K562 (cell line): ENCODE data around the gene PHF14. TPM values are rescaled to one million over a fixed set of nuclear protein-coding genes. Genes with fewer than 3 reads are reported as not detected.
A peak's percentile ranks its signal among the peaks of the same experiment; 100 is the strongest.

ENCODE experiments used
- CLOCK ChIP-seq: fragments of 250-450 bp; sonication (Bioruptor Pico); IDR thresholded peaks from 2 replicates; pipeline ENCODE4 v1.4.0; 2020; ENCODE audit warnings: mild to moderate bottlenecking, moderate library complexity, borderline replicate concordance
- ETV5 ChIP-seq: sonication (generic); formaldehyde crosslinking; IDR thresholded peaks from 2 replicates; pipeline ENCODE4 v1.4.0; 2020; ENCODE audit warnings: low read depth, mild to moderate bottlenecking, missing genetic modification reagents
- HDAC8 ChIP-seq: fragments of 450-650 bp; IDR thresholded peaks from 2 replicates; pipeline ENCODE4 v1.6.1; 2016; ENCODE audit warnings: mild to moderate bottlenecking, missing genetic modification characterization, moderate library complexity, missing compliant biosample characterization
- HNRNPUL1 ChIP-seq: fragments of 200-400 bp; formaldehyde crosslinking; IDR thresholded peaks from 2 replicates; pipeline ENCODE4 v1.6.1; 2017; ENCODE audit warnings: low read length
- IFI16 ChIP-seq: fragments of 250-450 bp; sonication (Bioruptor Pico); IDR thresholded peaks from 2 replicates; pipeline ENCODE4 v2.1.2; 2022; ENCODE audit warnings: mild to moderate bottlenecking, inconsistent platforms
- POLR2AphosphoS5 ChIP-seq: IDR thresholded peaks from 2 replicates; pipeline ENCODE4 v1.6.1; 2011; ENCODE audit warnings: mild to moderate bottlenecking, low read depth, low read length, moderate library complexity; ENCODE audit not compliant: control insufficient read depth, insufficient read depth
- RB1 ChIP-seq: fragments of 450-650 bp; IDR thresholded peaks from 2 replicates; pipeline ENCODE4 v1.6.1; 2017; ENCODE audit warnings: low read depth, mild to moderate bottlenecking
- RFX1 ChIP-seq: fragments of 450-650 bp; IDR thresholded peaks from 2 replicates; pipeline ENCODE4 v1.6.1; 2016; ENCODE audit warnings: mild to moderate bottlenecking, moderate library complexity
- RREB1 ChIP-seq: fragments of 250-450 bp; sonication (Bioruptor Pico); IDR thresholded peaks from 2 replicates; pipeline ENCODE4 v1.4.0; 2020
- TCF7 ChIP-seq: sonication (generic); IDR thresholded peaks from 2 replicates; pipeline ENCODE4 v1.6.1; 2016; ENCODE audit warnings: antibody characterized with exemption, borderline replicate concordance
- ZNF3 ChIP-seq: fragments of 250-450 bp; sonication (Bioruptor Pico); IDR thresholded peaks from 2 replicates; pipeline ENCODE4 v1.5.0; 2021; ENCODE audit warnings: mild to moderate bottlenecking, moderate library complexity
- ZNF324 ChIP-seq: fragments of 250-450 bp; sonication (Bioruptor Pico); IDR thresholded peaks from 2 replicates; pipeline ENCODE4 v1.4.0; 2020; ENCODE audit warnings: mild to moderate bottlenecking
- ZNF644 ChIP-seq: fragments of 200-800 bp; sonication (Bioruptor generic); IDR thresholded peaks from 2 replicates; pipeline ENCODE4 v1.6.1; 2016; ENCODE audit warnings: low read depth, missing genetic modification characterization, missing compliant biosample characterization
- polyA plus RNA-seq, 8 experiments: library from polyadenylated mRNA; depleted of rRNA in 4 of 8; stranded (reverse) in 5 of 8; unstranded in 3 of 8; fragments of >200 nt; fragmentation: Nextera tagmentation in 2 of 8; fragmentation: Illumina TruSeq in 1 of 8; extraction: Ambion mirVana in 2 of 8; extraction: Trizol in 1 of 8; gene quantifications; 2 replicates each; pipeline versions ENCODE4 v1.2.1 to v1.2.3, GENCODE V29; 2011 to 2014; ENCODE audit warnings: inconsistent platforms in 1 of 8, missing spikeins in 1 of 8
- total RNA-seq, 7 experiments: library from RNA; depleted of rRNA in 6 of 7; stranded (reverse); fragments of >200 nt in 6 of 7; fragmentation: Illumina TruSeq in 2 of 7; extraction: Trizol in 2 of 7; gene quantifications; 2 replicates each; pipeline versions ENCODE4 v1.2.1 to v1.2.3, GENCODE V29; 2011 to 2021; ENCODE audit warnings: low replicate concordance in 1 of 7
- TF ChIP-seq, protein P1 (sequence below): fragments of 250-450 bp; sonication (Bioruptor Pico); IDR thresholded peaks from 2 replicates; pipeline ENCODE4 v1.4.0; 2020; ENCODE audit warnings: borderline replicate concordance
- TF ChIP-seq, protein P2 (sequence below): fragments of 450-650 bp; formaldehyde crosslinking; IDR thresholded peaks from 2 replicates; pipeline ENCODE4 v1.4.0; 2020; ENCODE audit warnings: mild to moderate bottlenecking, moderate library complexity

Gene PHF14
- total and polyA plus RNA-seq, 9 of the 15 experiments (the other 6 are each of a cell fraction or from before 2014, with no cell fraction given): 27.5 to 67.6 (median 41.4) TPM

DNA sequence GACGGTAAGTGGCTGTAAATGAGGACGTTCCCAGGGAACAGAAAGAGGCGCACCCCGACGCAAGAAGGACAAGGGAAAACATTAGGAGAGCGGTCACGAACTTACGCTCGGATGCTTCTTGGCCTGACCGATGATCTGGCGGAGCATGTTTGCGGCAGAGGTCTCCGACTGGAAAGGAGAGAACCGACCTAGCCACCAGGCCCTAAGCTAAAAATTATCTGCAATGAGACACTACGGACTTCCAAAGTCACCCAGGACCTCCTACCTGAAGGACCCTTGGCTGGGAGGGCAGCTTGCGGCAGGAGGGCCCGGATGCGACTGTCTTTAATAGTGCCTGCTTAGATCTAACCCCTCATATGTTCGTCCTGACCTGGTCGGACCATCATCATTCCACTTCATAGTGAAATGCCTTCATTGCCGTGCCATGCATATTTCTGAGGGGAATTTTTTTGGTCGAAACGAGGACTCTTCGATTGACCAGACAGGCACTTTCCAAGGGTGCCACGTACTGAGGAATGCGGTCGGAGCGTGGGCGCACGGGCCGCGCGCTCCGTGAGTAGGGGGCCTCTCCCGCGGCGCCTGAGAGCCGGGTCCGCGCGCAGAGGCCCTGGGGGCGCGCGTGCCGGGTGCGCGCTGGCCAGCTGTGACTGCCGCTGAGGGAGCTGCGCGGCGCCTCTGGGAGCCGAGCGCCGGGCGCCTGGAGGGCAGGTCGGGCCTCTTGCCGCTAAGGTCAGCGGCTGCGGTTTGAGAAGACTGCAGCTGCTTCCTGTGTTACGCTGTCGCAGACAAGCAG is 33.6 kb upstream of the PHF14 start (continued):
- TF ChIP-seq CLOCK (CRISPR knock-in tag) (0 out of 2 replicates have a peak, but pooled peaks have one; percentile 3), ZNF324 (no peak), RB1 (peak; percentile 85; the same call in 1 of the 2 replicates), ZNF644 (tag) (peak; percentile 93; the same call in 1 of the 2 replicates), TCF7 (no peak), POLR2AphosphoS5 (peak; percentile 98), HNRNPUL1 (no peak), ETV5 (peak; percentile 79; the same call in 1 of the 2 replicates), RFX1 (no peak), ZNF3 (no peak), RREB1 (CRISPR knock-in tag) (no peak), IFI16 (CRISPR knock-in tag) (no peak), HDAC8 (peak; percentile 72; the same call in 1 of the 2 replicates)
- TF ChIP-seq, protein P1, sequence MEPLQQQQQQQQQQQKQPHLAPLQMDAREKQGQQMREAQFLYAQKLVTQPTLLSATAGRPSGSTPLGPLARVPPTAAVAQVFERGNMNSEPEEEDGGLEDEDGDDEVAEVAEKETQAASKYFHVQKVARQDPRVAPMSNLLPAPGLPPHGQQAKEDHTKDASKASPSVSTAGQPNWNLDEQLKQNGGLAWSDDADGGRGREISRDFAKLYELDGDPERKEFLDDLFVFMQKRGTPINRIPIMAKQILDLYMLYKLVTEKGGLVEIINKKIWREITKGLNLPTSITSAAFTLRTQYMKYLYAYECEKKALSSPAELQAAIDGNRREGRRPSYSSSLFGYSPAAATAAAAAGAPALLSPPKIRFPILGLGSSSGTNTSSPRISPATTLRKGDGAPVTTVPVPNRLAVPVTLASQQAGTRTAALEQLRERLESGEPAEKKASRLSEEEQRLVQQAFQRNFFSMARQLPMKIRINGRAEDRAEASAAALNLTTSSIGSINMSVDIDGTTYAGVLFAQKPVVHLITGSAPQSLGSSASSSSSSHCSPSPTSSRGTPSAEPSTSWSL (CRISPR knock-in tag): no peak
- TF ChIP-seq, protein P2, sequence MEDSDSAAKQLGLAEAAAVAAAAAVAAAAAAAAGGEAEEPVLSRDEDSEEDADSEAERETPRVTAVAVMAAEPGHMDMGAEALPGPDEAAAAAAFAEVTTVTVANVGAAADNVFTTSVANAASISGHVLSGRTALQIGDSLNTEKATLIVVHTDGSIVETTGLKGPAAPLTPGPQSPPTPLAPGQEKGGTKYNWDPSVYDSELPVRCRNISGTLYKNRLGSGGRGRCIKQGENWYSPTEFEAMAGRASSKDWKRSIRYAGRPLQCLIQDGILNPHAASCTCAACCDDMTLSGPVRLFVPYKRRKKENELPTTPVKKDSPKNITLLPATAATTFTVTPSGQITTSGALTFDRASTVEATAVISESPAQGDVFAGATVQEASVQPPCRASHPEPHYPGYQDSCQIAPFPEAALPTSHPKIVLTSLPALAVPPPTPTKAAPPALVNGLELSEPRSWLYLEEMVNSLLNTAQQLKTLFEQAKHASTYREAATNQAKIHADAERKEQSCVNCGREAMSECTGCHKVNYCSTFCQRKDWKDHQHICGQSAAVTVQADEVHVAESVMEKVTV: no peak
